Smooth muscle cell of the brain vasculature (primary cell): ENCODE data around the gene MCTP2.
"Not testable (repeated sequence)": the region's sequence is repeated elsewhere in the genome, so short reads cannot be mapped to it uniquely, and the experiment has no call there.

ENCODE experiments used
- DNase-seq: peaks from one replicate; pipeline ENCODE4 v3.0.0-alpha.2; 2012; ENCODE audit warnings: low read depth, low spot score

The MCTP2 gene

GRCh38 chr15:94236608-94237007 lies 5.2 kb downstream of the MCTP2 start:
- no peak for DNase-seq

- DNase-seq: no peak
Measured at GRCh38 chr15:94237903-94238302, 6.5 kb downstream of the MCTP2 start.

- no peak for DNase-seq
Measured at GRCh38 chr15:94238539-94239118, 7.3 kb downstream of the MCTP2 start.

- no peak for DNase-seq
Measured at GRCh38 chr15:94239474-94239873, 8.1 kb downstream of the MCTP2 start.

- no peak for DNase-seq
Measured at GRCh38 chr15:94240480-94240879, 9.1 kb downstream of the MCTP2 start.

- no peak for DNase-seq
Measured at GRCh38 chr15:94242257-94242656, 10.9 kb downstream of the MCTP2 start.

GRCh38 chr15:94243003-94243402 lies 11.6 kb downstream of the MCTP2 start:
- DNase-seq: not testable (repeated sequence)

- DNase-seq: no peak
Measured at GRCh38 chr15:94243418-94243817, 12.1 kb downstream of the MCTP2 start.

- DNase-seq: no peak
Measured at GRCh38 chr15:94246016-94246415, 14.7 kb downstream of the MCTP2 start.

GRCh38 chr15:94247789-94248638 lies 16.7 kb downstream of the MCTP2 start:
- no peak for DNase-seq

GRCh38 chr15:94250801-94251200 lies 19.4 kb downstream of the MCTP2 start:
- DNase-seq: no peak

GRCh38 chr15:94252223-94252766 lies 20.9 kb downstream of the MCTP2 start:
- no peak for DNase-seq

- DNase-seq: no peak
Measured at GRCh38 chr15:94252906-94253491, 21.6 kb downstream of the MCTP2 start.

- DNase-seq: no peak
Measured at GRCh38 chr15:94253742-94254141, 22.4 kb downstream of the MCTP2 start.

- no peak for DNase-seq
Measured at GRCh38 chr15:94255540-94255939, 24.2 kb downstream of the MCTP2 start.

GRCh38 chr15:94256511-94256910 lies 25.1 kb downstream of the MCTP2 start:
- no peak for DNase-seq

- DNase-seq: not testable (repeated sequence)
Measured at GRCh38 chr15:94257776-94258175, 26.4 kb downstream of the MCTP2 start.

- DNase-seq: no peak
Measured at GRCh38 chr15:94258246-94258645, 26.9 kb downstream of the MCTP2 start.

- no peak for DNase-seq
Measured at GRCh38 chr15:94259121-94259751, 27.9 kb downstream of the MCTP2 start.

- DNase-seq: no peak
Measured at GRCh38 chr15:94259863-94260262, 28.5 kb downstream of the MCTP2 start.

GRCh38 chr15:94262201-94262600 lies 30.8 kb downstream of the MCTP2 start:
- no peak for DNase-seq
